Nephron (organoid): ENCODE data around the gene TOP1.

Experiments
- H3K27ac Mint-ChIP-seq, 3 experiments: 2 replicates each; pipeline ENCODE4 v1.8.0; 2020; ENCODE audit warnings: mixed read lengths in 3 of 3, mild to moderate bottlenecking in 2 of 3, moderate library complexity in 1 of 3
- H3K27me3 Mint-ChIP-seq: 2 replicates; pipeline ENCODE4 v1.8.0; 2021; ENCODE audit warnings: low read depth, mild to moderate bottlenecking, moderate library complexity, mixed read lengths
- H3K36me3 Mint-ChIP-seq: 2 replicates; pipeline ENCODE4 v1.8.0; 2020; ENCODE audit warnings: low read depth, mixed read lengths
- H3K4me1 Mint-ChIP-seq: 2 replicates; pipeline ENCODE4 v1.8.0; 2020; ENCODE audit warnings: mixed read lengths
- H3K4me3 Mint-ChIP-seq, 3 experiments: 2 replicates each; pipeline ENCODE4 v1.8.0; 2020; ENCODE audit warnings: mild to moderate bottlenecking in 3 of 3, mixed read lengths in 3 of 3, moderate library complexity in 2 of 3
- H3K9me3 Mint-ChIP-seq: 2 replicates; pipeline ENCODE4 v1.8.0; 2020; ENCODE audit warnings: mixed read lengths
- CTCF ChIP-seq, 3 experiments: fragments of 200-600 bp; sonication (generic); IDR thresholded peaks; one replicate each; pipeline ENCODE4 v1.5.0; 2021; ENCODE audit warnings: antibody characterized with exemption in 3 of 3; ENCODE audit not compliant: unreplicated experiment in 3 of 3

TOP1 gene

GRCh38 chr20:41173791-41174341 lies 145.2 kb downstream of the TOP1 start:
- Mint-ChIP-seq H3K27ac (peak overlapping the region in 2 of 3 experiments; percentile 33 to 78), H3K27me3 (no peaks in the 10 kb centered on the region), H3K4me3 (no peak overlapping the region), H3K9me3 (no peaks in the 10 kb centered on the region), H3K4me1 (peaks cover 17% of the 10 kb centered on the region), H3K36me3 (peaks cover 87% of the 10 kb centered on the region)
- no peak for TF ChIP-seq CTCF (IDR thresholded peaks at IDR 0.05; ENCODE audit: unreplicated experiment in 3 of 3)
